SK-MEL-5 (cell line): ENCODE results near the gene NBEAL2. TPM values are rescaled to one million over a fixed set of nuclear protein-coding genes. Genes with fewer than 3 reads are reported as not detected.

ENCODE experiments used
- DNase-seq: peaks from one replicate; pipeline ENCODE4 v3.0.0-alpha.2; 2016; ENCODE audit warnings: low read depth, low spot score
- in situ Hi-C: cut with HindIII; loops from 2 replicates; pipeline ENCODE4 v1.10.0; 2016; ENCODE audit warnings: low sequenced_read_pairs, high pct_unique_total_duplicates, low pct_unique_long_range_greater_than_20kb
- total RNA-seq: library from RNA; depleted of rRNA; stranded (reverse); fragments of >200 nt; shearing (Covaris generic); gene quantifications from 2 replicates; pipeline ENCODE4 v1.2.3, GENCODE V29; 2014

Gene NBEAL2
- total RNA-seq, 1 experiment from 2014 or later = 6.1 TPM

GRCh38 chr3:46991406-46992165 is 12.1 kb downstream of the NBEAL2 start:
- in situ Hi-C loops = no loop called here
- no peak for DNase-seq

GRCh38 chr3:46992231-46992630 is 12.8 kb downstream of the NBEAL2 start:
- in situ Hi-C loops = no loop called here
- DNase-seq = no peak

- no peak for DNase-seq
- in situ Hi-C loops = no loop called here
Observed at GRCh38 chr3:46993292-46993691, 13.8 kb downstream of the NBEAL2 start.

- DNase-seq = no peak
- in situ Hi-C loops = no loop called here
Observed at GRCh38 chr3:46993986-46994385, 14.5 kb downstream of the NBEAL2 start.

- no peak for DNase-seq
- in situ Hi-C loops = no loop called here
Observed at GRCh38 chr3:46994801-46995731, 15.6 kb downstream of the NBEAL2 start.

GRCh38 chr3:46995901-46996562 is 16.6 kb downstream of the NBEAL2 start:
- DNase-seq = no peak
- in situ Hi-C loops = no loop called here

- in situ Hi-C loops = no loop called here
- DNase-seq = no peak
Observed at GRCh38 chr3:46996689-46997452, 17.4 kb downstream of the NBEAL2 start.

GRCh38 chr3:46997453-46998091 is 18.1 kb downstream of the NBEAL2 start:
- in situ Hi-C loops = no loop called here
- DNase-seq = no peak

GRCh38 chr3:46998121-46998851 is 18.8 kb downstream of the NBEAL2 start:
- DNase-seq = peak; percentile 71
- in situ Hi-C loops = no loop called here

- in situ Hi-C loops = no loop called here
- DNase-seq = no peak
Observed at GRCh38 chr3:46998852-46999515, 19.5 kb downstream of the NBEAL2 start.

GRCh38 chr3:46999516-47000197 is 20.2 kb downstream of the NBEAL2 start:
- DNase-seq = no peak
- in situ Hi-C loops = no loop called here

GRCh38 chr3:47000198-47000815 is 20.8 kb downstream of the NBEAL2 start:
- in situ Hi-C loops = no loop called here
- no peak for DNase-seq

GRCh38 chr3:47000922-47001730 is 21.7 kb downstream of the NBEAL2 start:
- in situ Hi-C loops = no loop called here
- DNase-seq = no peak

GRCh38 chr3:47001731-47002170 is 22.3 kb downstream of the NBEAL2 start:
- DNase-seq = no peak
- in situ Hi-C loops = no loop called here
